Stomach (tissue), 9 donors: ENCODE results near the gene VEPH1. TPM values are rescaled to one million over a fixed set of nuclear protein-coding genes. Genes with fewer than 3 reads are reported as not detected.

Source experiments
- DNase-seq, 2 donors: peaks; one replicate each; pipeline versions ENCODE4 v3.0.0 to v3.0.0-alpha.2; 2013 to 2019
- H3K27ac ChIP-seq, 5 donors: fragments of 200-600 bp in 4 of 5; sonication (generic) in 4 of 5; one replicate each; pipeline ENCODE4 v1.5.1; 2013 to 2019; ENCODE audit warnings: mild to moderate bottlenecking in 1 of 5, moderate library complexity in 1 of 5
- H3K27me3 ChIP-seq, 3 donors: fragments of 200-600 bp; sonication (generic); one replicate each; pipeline ENCODE4 v1.5.1; 2017 to 2019; ENCODE audit warnings: mixed run types in 1 of 3
- H3K36me3 ChIP-seq, 4 donors: fragments of 200-600 bp; sonication (generic); 1 replicate in 3 of 4; 2 replicates in 1 of 4; pipeline ENCODE4 v1.5.1; 2016 to 2019
- H3K4me1 ChIP-seq, 4 donors: fragments of 200-600 bp; sonication (generic); one replicate each; pipeline ENCODE4 v1.5.1; 2016 to 2019
- H3K4me3 ChIP-seq, 4 donors: fragments of 200-600 bp; sonication (generic) in 3 of 4; one replicate each; pipeline ENCODE4 v1.5.1; 2016 to 2019; ENCODE audit warnings: mild to moderate bottlenecking in 1 of 4
- H3K9me3 ChIP-seq, 4 donors: fragments of 200-600 bp; sonication (generic); one replicate each; pipeline ENCODE4 v1.5.1; 2016 to 2019
- EP300 ChIP-seq: sonication (generic); formaldehyde crosslinking; IDR thresholded peaks from one replicate; pipeline ENCODE4 v1.6.1; 2017; ENCODE audit warnings: antibody characterized with exemption
- POLR2A ChIP-seq, 4 donors: fragments of 450-650 bp; IDR thresholded peaks; one replicate each; pipeline ENCODE4 v1.6.1; 2016; ENCODE audit warnings: antibody characterized with exemption in 4 of 4, control low read depth in 2 of 4, mild to moderate bottlenecking in 1 of 4, moderate library complexity in 1 of 4
- POLR2AphosphoS5 ChIP-seq, 3 donors: sonication (generic); formaldehyde crosslinking; IDR thresholded peaks; one replicate each; pipeline ENCODE4 v1.6.1; 2016; ENCODE audit warnings: antibody characterized with exemption in 3 of 3
- WGBS, 5 donors: extraction: QIAGEN DNeasy Blood & Tissue Kit in 3 of 5; methylation state at CpG; one replicate each; pipeline versions ENCODE4 v1.1.5 to v1.1.7; 2013 to 2018; 5-methylcytosine and 5-hydroxymethylcytosine counted together
- intact Hi-C: fragments of 100-400 bp; cut with DNase I; formaldehyde crosslinking; loops from one replicate; pipeline ENCODE4 v1.15.1; 2023; ENCODE audit warnings: low total_unique reads
- polyA plus RNA-seq, 3 donors: library from polyadenylated mRNA; stranded (reverse); fragments of 200-250 nt; gene quantifications; one replicate each; pipeline ENCODE4 v1.2.3, GENCODE V29; 2013
- total RNA-seq, 5 donors: library from RNA; depleted of rRNA; stranded (reverse); fragments of >200 nt; gene quantifications; one replicate each; pipeline versions ENCODE4 v1.1.0 to v1.2.3, GENCODE V29; 2014 to 2016
- TF ChIP-seq, protein P1 (sequence below), 7 experiments: fragments of 450-650 bp in 4 of 7; fragments of 200-600 bp in 3 of 7; sonication (generic) in 3 of 7; IDR thresholded peaks; one replicate each; pipeline ENCODE4 v1.5.1; 2016 to 2019; ENCODE audit warnings: antibody characterized with exemption in 7 of 7, control low read depth in 2 of 7, mild to moderate bottlenecking in 1 of 7
- donor health status: healthy with polysubstance abuse.
- donor health status: Bipolar disorder and iron deficiency.
- donor health status: healthy.

VEPH1 gene
- total and polyA plus RNA-seq, 8 donors = 0.58 to 9.4 (median 1.5) TPM; not detected in 1

DNA sequence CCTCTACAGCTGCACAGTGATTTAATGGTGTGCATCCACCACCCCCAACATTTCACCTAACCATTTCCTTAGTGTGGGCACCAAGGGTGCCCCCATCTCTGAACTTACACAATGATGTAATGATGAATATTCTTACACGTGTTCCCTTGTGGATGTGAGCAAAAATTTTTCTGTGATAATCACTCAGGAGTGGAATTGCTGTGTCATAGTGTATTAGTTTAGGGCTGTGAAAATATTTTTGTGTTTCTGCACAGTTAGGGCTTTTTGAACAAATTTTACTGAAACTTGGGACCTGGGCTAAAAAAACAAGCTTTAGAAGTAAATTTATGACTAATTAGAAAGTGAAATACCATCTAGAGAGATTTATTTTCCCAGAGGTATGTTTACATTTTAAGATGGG lies 208.7 kb downstream of the VEPH1 start:
- TF ChIP-seq, protein P1, sequence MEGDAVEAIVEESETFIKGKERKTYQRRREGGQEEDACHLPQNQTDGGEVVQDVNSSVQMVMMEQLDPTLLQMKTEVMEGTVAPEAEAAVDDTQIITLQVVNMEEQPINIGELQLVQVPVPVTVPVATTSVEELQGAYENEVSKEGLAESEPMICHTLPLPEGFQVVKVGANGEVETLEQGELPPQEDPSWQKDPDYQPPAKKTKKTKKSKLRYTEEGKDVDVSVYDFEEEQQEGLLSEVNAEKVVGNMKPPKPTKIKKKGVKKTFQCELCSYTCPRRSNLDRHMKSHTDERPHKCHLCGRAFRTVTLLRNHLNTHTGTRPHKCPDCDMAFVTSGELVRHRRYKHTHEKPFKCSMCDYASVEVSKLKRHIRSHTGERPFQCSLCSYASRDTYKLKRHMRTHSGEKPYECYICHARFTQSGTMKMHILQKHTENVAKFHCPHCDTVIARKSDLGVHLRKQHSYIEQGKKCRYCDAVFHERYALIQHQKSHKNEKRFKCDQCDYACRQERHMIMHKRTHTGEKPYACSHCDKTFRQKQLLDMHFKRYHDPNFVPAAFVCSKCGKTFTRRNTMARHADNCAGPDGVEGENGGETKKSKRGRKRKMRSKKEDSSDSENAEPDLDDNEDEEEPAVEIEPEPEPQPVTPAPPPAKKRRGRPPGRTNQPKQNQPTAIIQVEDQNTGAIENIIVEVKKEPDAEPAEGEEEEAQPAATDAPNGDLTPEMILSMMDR (IDR thresholded peaks at IDR 0.05) = no peak
- no peak for TF ChIP-seq EP300
- no peak for TF ChIP-seq POLR2AphosphoS5 (IDR thresholded peaks at IDR 0.05)
- no peak for TF ChIP-seq POLR2A (IDR thresholded peaks at IDR 0.05)
- Histone ChIP-seq H3K27ac (no peak overlapping the region), H3K4me1 (no peaks in the 10 kb centered on the region), H3K9me3 (no peaks in the 10 kb centered on the region), H3K27me3 (no peaks in the 10 kb centered on the region), H3K36me3 (no peaks in the 10 kb centered on the region), H3K4me3 (no peak overlapping the region)
- 27 to 62% (median 40%) methylated on average over 1 of the region's 1 CpG for WGBS, 5 donors
- intact Hi-C loops = no loop called here
- no peak for DNase-seq

- Histone ChIP-seq H3K4me1 (no peaks in the 10 kb centered on the region), H3K27ac (no peak overlapping the region), H3K4me3 (no peak overlapping the region), H3K27me3 (no peaks in the 10 kb centered on the region), H3K9me3 (no peaks in the 10 kb centered on the region), H3K36me3 (no peaks in the 10 kb centered on the region)
- intact Hi-C loops = no loop called here
- 37 to 80% (median 76%) methylated on average over 2 of the region's 2 CpGs for WGBS, 5 donors
- TF ChIP-seq POLR2AphosphoS5 (IDR thresholded peaks at IDR 0.05) (no peak), POLR2A (IDR thresholded peaks at IDR 0.05) (no peak), EP300 (no peak)
- TF ChIP-seq, protein P1 (IDR thresholded peaks at IDR 0.05) = no peak
- peak in 1 of 2 donors; percentile 40 for DNase-seq
Observed at GRCh38 chr3:157290766-157291165, 212.4 kb downstream of the VEPH1 start.

- 82 to 93% (median 83%) methylated on average over 2 of the region's 2 CpGs for WGBS, 5 donors
- no peaks in the 10 kb centered on the region for H3K36me3 ChIP-seq
Observed at GRCh38 chr3:157285966-157286365, 217.2 kb downstream of the VEPH1 start.

GRCh38 chr3:157285141-157285540 lies 218.1 kb downstream of the VEPH1 start:
- WGBS, 5 donors = 72 to 87% (median 85%) methylated on average over 4 of the region's 4 CpGs
- no peaks in the 10 kb centered on the region for H3K36me3 ChIP-seq
- no peak for DNase-seq
- no peaks in the 10 kb centered on the region for H3K9me3 ChIP-seq
- intact Hi-C loops = no loop called here
- H3K27me3 ChIP-seq = no peaks in the 10 kb centered on the region
- no peak overlapping the region for H3K27ac ChIP-seq
- H3K4me1 ChIP-seq = no peaks in the 10 kb centered on the region
- TF ChIP-seq EP300 (no peak), POLR2AphosphoS5 (IDR thresholded peaks at IDR 0.05) (no peak), POLR2A (IDR thresholded peaks at IDR 0.05) (no peak)
- TF ChIP-seq, protein P1 (IDR thresholded peaks at IDR 0.05) = no peak
- H3K4me3 ChIP-seq = no peak overlapping the region

More at GRCh38 chr3:157285966-157286365, 217.2 kb downstream of the VEPH1 start:
- H3K4me3 ChIP-seq = no peak overlapping the region
- intact Hi-C loops = no loop called here
- TF ChIP-seq EP300 (no peak), POLR2A (IDR thresholded peaks at IDR 0.05) (no peak), POLR2AphosphoS5 (IDR thresholded peaks at IDR 0.05) (no peak)
- TF ChIP-seq, protein P1 (IDR thresholded peaks at IDR 0.05) = no peak
- no peaks in the 10 kb centered on the region for H3K9me3 ChIP-seq
- H3K4me1 ChIP-seq = no peaks in the 10 kb centered on the region
- no peak overlapping the region for H3K27ac ChIP-seq
- no peaks in the 10 kb centered on the region for H3K27me3 ChIP-seq
- no peak for DNase-seq
